ENCODE data around the gene TGFBR1. TPM values are rescaled to one million over a fixed set of nuclear protein-coding genes. Genes with fewer than 3 reads are reported as not detected.

The TGFBR1 gene
- total RNA-seq, 6 donors from 2014 or later = 13.6 to 63.1 (median 37.9) TPM

- H3K27ac ChIP-seq = no peak overlapping the region
- H3K36me3 ChIP-seq = peaks cover 16 to 82% (median 34%) of the 10 kb centered on the region in 4 donors
- ATAC-seq (ENCODE audit: low FRiP score in 2 of 2) (no peak), DNase-seq (no peak)
- TF ChIP-seq EP300 (IDR thresholded peaks at IDR 0.05) (no peak), POLR2AphosphoS5 (IDR thresholded peaks at IDR 0.05) (no peak), POLR2A (IDR thresholded peaks at IDR 0.05) (no peak)
- TF ChIP-seq, protein P1, sequence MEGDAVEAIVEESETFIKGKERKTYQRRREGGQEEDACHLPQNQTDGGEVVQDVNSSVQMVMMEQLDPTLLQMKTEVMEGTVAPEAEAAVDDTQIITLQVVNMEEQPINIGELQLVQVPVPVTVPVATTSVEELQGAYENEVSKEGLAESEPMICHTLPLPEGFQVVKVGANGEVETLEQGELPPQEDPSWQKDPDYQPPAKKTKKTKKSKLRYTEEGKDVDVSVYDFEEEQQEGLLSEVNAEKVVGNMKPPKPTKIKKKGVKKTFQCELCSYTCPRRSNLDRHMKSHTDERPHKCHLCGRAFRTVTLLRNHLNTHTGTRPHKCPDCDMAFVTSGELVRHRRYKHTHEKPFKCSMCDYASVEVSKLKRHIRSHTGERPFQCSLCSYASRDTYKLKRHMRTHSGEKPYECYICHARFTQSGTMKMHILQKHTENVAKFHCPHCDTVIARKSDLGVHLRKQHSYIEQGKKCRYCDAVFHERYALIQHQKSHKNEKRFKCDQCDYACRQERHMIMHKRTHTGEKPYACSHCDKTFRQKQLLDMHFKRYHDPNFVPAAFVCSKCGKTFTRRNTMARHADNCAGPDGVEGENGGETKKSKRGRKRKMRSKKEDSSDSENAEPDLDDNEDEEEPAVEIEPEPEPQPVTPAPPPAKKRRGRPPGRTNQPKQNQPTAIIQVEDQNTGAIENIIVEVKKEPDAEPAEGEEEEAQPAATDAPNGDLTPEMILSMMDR (IDR thresholded peaks at IDR 0.05) = no peak
- H3K9me3 ChIP-seq = no peaks in the 10 kb centered on the region
- 71 to 75% methylated on average over 5 of the region's 5 CpGs for WGBS, 2 donors
- peaks cover 0 to 6% (median 1%) of the 10 kb centered on the region in 4 donors for H3K4me1 ChIP-seq
- H3K4me3 ChIP-seq = no peak overlapping the region
- H3K27me3 ChIP-seq = no peaks in the 10 kb centered on the region
Observed at GRCh38 chr9:99141849-99142248, 36.9 kb downstream of the TGFBR1 start.

DNA sequence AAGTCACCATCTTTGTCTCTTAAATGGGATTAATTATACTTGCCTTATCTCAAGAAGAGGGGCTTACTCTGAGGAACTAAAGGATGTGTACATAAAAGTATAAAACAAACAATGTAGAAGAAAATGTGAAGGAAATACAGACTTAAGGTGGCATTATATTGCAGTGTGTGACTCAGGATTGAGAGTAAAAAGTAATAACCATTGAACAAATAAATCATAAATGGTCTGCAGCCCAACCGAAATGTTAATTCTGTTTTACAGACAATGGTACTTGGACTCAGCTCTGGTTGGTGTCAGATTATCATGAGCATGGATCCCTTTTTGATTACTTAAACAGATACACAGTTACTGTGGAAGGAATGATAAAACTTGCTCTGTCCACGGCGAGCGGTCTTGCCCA is 37.4 kb downstream of the TGFBR1 start:
- Histone ChIP-seq H3K36me3 (peaks cover 16 to 86% (median 34%) of the 10 kb centered on the region in 4 donors), H3K4me1 (peaks cover 0 to 4% (median 0%) of the 10 kb centered on the region in 4 donors), H3K27me3 (no peaks in the 10 kb centered on the region), H3K9me3 (no peaks in the 10 kb centered on the region), H3K4me3 (no peak overlapping the region), H3K27ac (no peak overlapping the region)
- no peak for TF ChIP-seq POLR2A (IDR thresholded peaks at IDR 0.05)
- TF ChIP-seq EP300 (IDR thresholded peaks at IDR 0.05) = no peak
- TF ChIP-seq POLR2AphosphoS5 (IDR thresholded peaks at IDR 0.05) = no peak
- TF ChIP-seq, protein P1 (IDR thresholded peaks at IDR 0.05) = no peak
- 93 to 96% methylated on average over 4 of the region's 4 CpGs for WGBS, 2 donors
- ATAC-seq (ENCODE audit: low FRiP score in 2 of 2) (no peak), DNase-seq (no peak)

DNA sequence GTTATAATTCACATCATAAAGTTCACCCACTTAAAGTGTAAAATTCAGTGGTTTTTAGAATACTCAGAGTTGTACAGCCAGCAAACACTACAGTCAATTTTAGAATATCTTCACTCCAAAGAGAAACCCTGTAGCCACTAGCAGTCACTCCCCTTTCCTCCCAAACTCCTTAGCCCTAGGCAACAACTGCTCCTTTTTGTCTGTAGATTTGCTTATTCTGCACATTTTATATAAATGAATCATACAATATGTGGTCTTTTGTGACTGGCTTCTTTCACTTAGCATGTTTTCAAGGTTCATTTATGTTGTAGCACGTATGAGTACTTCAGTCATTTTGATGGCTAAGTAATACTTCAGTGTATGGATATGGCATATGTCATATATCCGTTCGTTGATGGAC is 38.7 kb downstream of the TGFBR1 start:
- Histone ChIP-seq H3K27me3 (no peaks in the 10 kb centered on the region), H3K27ac (no peak overlapping the region), H3K4me1 (no peaks in the 10 kb centered on the region), H3K9me3 (no peaks in the 10 kb centered on the region), H3K36me3 (peaks cover 24 to 89% (median 46%) of the 10 kb centered on the region in 4 donors), H3K4me3 (no peak overlapping the region)
- TF ChIP-seq EP300 (IDR thresholded peaks at IDR 0.05) (no peak), POLR2A (IDR thresholded peaks at IDR 0.05) (no peak), POLR2AphosphoS5 (IDR thresholded peaks at IDR 0.05) (no peak)
- TF ChIP-seq, protein P1 (IDR thresholded peaks at IDR 0.05) = no peak
- 97 to 98% methylated on average over 3 of the region's 3 CpGs for WGBS, 2 donors
- ATAC-seq (ENCODE audit: low FRiP score in 2 of 2) (no peak), DNase-seq (no peak)

DNA sequence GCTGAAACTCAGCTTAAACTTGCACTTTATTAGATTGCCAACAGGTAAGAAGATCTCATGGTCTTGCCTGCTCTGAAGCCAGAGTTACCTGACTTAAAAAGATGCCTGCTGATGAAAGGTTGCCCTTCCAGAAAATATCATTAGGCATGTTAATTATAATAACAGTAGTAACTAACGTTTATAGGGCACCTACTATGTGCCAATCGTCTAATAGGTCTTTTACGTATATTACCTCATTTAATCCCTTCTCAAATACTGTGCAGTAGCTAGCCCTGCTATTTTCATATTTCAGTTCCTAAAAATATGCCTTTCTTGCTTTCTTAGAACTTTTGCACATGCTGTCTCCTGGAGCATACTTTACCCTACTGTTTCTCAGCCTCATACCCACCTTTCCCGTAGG is 40.1 kb downstream of the TGFBR1 start:
- H3K27ac ChIP-seq = no peak overlapping the region
- no peaks in the 10 kb centered on the region for H3K9me3 ChIP-seq
- 89 to 94% methylated on average over 4 of the region's 4 CpGs for WGBS, 2 donors
- H3K27me3 ChIP-seq = no peaks in the 10 kb centered on the region
- H3K4me1 ChIP-seq = no peaks in the 10 kb centered on the region
- no peak for DNase-seq
- TF ChIP-seq, protein P1 (IDR thresholded peaks at IDR 0.05) = no peak
- TF ChIP-seq POLR2A (IDR thresholded peaks at IDR 0.05) (no peak), EP300 (IDR thresholded peaks at IDR 0.05) (no peak), POLR2AphosphoS5 (IDR thresholded peaks at IDR 0.05) (no peak)
- H3K36me3 ChIP-seq = peaks cover 28 to 91% (median 50%) of the 10 kb centered on the region in 4 donors
- ATAC-seq (ENCODE audit: low FRiP score in 2 of 2) = no peak
- no peak overlapping the region for H3K4me3 ChIP-seq

DNA sequence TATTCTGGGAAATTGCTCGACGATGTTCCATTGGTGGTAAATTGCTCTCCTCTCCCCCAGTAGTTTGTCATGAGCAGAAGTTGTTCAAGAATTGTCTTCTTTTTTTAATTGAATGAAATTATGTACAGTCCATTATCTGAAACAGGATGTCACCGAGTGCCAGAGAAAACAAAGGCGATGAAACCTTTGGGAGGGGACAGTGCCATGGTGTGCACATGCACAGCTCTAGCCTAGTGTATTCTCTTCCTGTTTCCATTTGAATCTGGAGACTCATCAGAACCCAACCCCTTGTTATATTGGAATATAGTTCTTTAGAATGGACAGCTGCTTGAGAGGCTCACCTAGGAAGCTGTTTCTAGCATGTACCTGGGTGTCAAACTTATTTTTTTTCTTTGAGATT is 41.7 kb downstream of the TGFBR1 start:
- H3K27ac ChIP-seq = no peak overlapping the region
- H3K9me3 ChIP-seq = no peaks in the 10 kb centered on the region
- H3K36me3 ChIP-seq = peaks cover 28 to 88% (median 50%) of the 10 kb centered on the region in 4 donors
- DNase-seq (no peak), ATAC-seq (ENCODE audit: low FRiP score in 2 of 2) (no peak)
- H3K27me3 ChIP-seq = no peaks in the 10 kb centered on the region
- no peaks in the 10 kb centered on the region for H3K4me1 ChIP-seq
- TF ChIP-seq POLR2AphosphoS5 (IDR thresholded peaks at IDR 0.05) = no peak
- no peak for TF ChIP-seq POLR2A (IDR thresholded peaks at IDR 0.05)
- TF ChIP-seq, protein P1 (IDR thresholded peaks at IDR 0.05) = no peak
- no peak for TF ChIP-seq EP300 (IDR thresholded peaks at IDR 0.05)
- 73 to 77% methylated on average over 4 of the region's 4 CpGs for WGBS, 2 donors
- no peak overlapping the region for H3K4me3 ChIP-seq
